SK-N-SH (cell line): ENCODE data around the gene CLTCL1. TPM values are rescaled to one million over a fixed set of nuclear protein-coding genes. Genes with fewer than 3 reads are reported as not detected.
"Not testable (repeated sequence)": the region's sequence is repeated elsewhere in the genome, so short reads cannot be mapped to it uniquely, and the experiment has no call there.

ENCODE experiments used
- CTCF ChIA-PET: fragments of 300-600, 350-600 bp; formaldehyde crosslinking; extraction: SDS; loops from one replicate; lab custom pipeline; 2021; lab: Yijun Ruan, JAX
- POLR2A ChIA-PET: fragments of 350-600 bp; sonication (Branson Sonifier 250); formaldehyde crosslinking; extraction: SDS; loops from one replicate; lab custom pipeline; 2020; ENCODE audit warnings: antibody characterized with exemption, inconsistent platforms; lab: Yijun Ruan, JAX
- DNase-seq: peaks from one replicate; pipeline ENCODE4 v3.0.0; 2012
- H2AFZ ChIP-seq: fragments of 200-600 bp; sonication (generic); 2 replicates; pipeline ENCODE4 v1.8.1; 2016; ENCODE audit warnings: antibody characterized with exemption, mild to moderate bottlenecking, low read depth
- H3F3A ChIP-seq: fragments of 200-600 bp; sonication (generic); replicated peaks from 2 replicates; pipeline ENCODE3; 2016; ENCODE audit warnings: antibody characterized with exemption, mild to moderate bottlenecking; ENCODE audit not compliant: insufficient read depth
- H3K27ac ChIP-seq, 2 experiments: fragments of 200-500 bp in 1 of 2; fragments of 200-600 bp in 1 of 2; sonication (Bioruptor generic) in 1 of 2; sonication (generic), shearing (Covaris generic) in 1 of 2; 2 replicates each; pipeline versions ENCODE4 v1.5.1 to v1.6.1; 2014 to 2016; ENCODE audit warnings: low read depth in 2 of 2, inconsistent platforms in 1 of 2, low read length in 1 of 2, mild to moderate bottlenecking in 1 of 2, mixed read lengths in 1 of 2
- H3K27me3 ChIP-seq: fragments of 200-600 bp; sonication (generic), shearing (Covaris generic); 2 replicates; pipeline ENCODE4 v1.6.1; 2016; ENCODE audit warnings: mixed run types; ENCODE audit not compliant: insufficient read depth
- H3K36me3 ChIP-seq, 2 experiments: fragments of 200-500 bp in 1 of 2; fragments of 200-600 bp in 1 of 2; sonication (Bioruptor generic) in 1 of 2; sonication (generic) in 1 of 2; replicated peaks in 1 of 2; 2 replicates each; pipeline versions ENCODE3 to v1.5.1; 2014 to 2016; ENCODE audit warnings: low read length in 1 of 2, mild to moderate bottlenecking in 1 of 2; ENCODE audit not compliant: insufficient read depth in 2 of 2, control insufficient read depth in 1 of 2
- H3K4me1 ChIP-seq, 2 experiments: fragments of 200-500 bp in 1 of 2; fragments of 200-600 bp in 1 of 2; sonication (Bioruptor generic) in 1 of 2; sonication (generic), shearing (Covaris generic) in 1 of 2; 2 replicates each; pipeline versions ENCODE4 v1.5.1 to v1.6.1; 2014 to 2016; ENCODE audit warnings: low read depth in 1 of 2, low read length in 1 of 2, mixed run types in 1 of 2; ENCODE audit not compliant: insufficient read depth in 2 of 2, control insufficient read depth in 1 of 2
- H3K4me2 ChIP-seq: fragments of 200-600 bp; sonication (generic), shearing (Covaris generic); 2 replicates; pipeline ENCODE4 v1.6.1; 2017; ENCODE audit warnings: mixed run types
- H3K4me3 ChIP-seq, 2 experiments: fragments of 200-500 bp in 1 of 2; fragments of 200-600 bp in 1 of 2; sonication (Bioruptor generic) in 1 of 2; sonication (generic), shearing (Covaris generic) in 1 of 2; 2 replicates each; pipeline versions ENCODE4 v1.5.1 to v1.8.1; 2014 to 2016; ENCODE audit warnings: low read depth in 2 of 2, inconsistent platforms in 1 of 2, low read length in 1 of 2, mild to moderate bottlenecking in 1 of 2, mixed read lengths in 1 of 2, moderate library complexity in 1 of 2
- H3K79me2 ChIP-seq: fragments of 200-600 bp; sonication (generic); 2 replicates; pipeline ENCODE4 v1.8.1; 2017; ENCODE audit warnings: mild to moderate bottlenecking; ENCODE audit not compliant: insufficient read depth
- H3K9ac ChIP-seq: fragments of 200-600 bp; sonication (generic); 2 replicates; pipeline ENCODE4 v1.6.1; 2017; ENCODE audit warnings: mixed run types
- H3K9me2 ChIP-seq: fragments of 200-600 bp; sonication (generic); 2 replicates; pipeline ENCODE4 v1.6.1; 2017; ENCODE audit warnings: mixed run types
- H3K9me3 ChIP-seq: fragments of 200-600 bp; sonication (generic); 2 replicates; pipeline ENCODE4 v1.6.1; 2017; ENCODE audit warnings: mixed run types, mild to moderate bottlenecking, moderate library complexity
- H4K20me1 ChIP-seq: fragments of 200-600 bp; sonication (generic); 2 replicates; pipeline ENCODE4 v1.6.1; 2017; ENCODE audit warnings: mild to moderate bottlenecking, mixed run types; ENCODE audit not compliant: insufficient read depth
- CHD2 ChIP-seq: fragments of 150-350 bp; IDR thresholded peaks from 2 replicates; pipeline ENCODE4 v1.6.1; 2018; ENCODE audit warnings: low read length; ENCODE audit not compliant: partially characterized antibody
- CTCF ChIP-seq: fragments of 200-600 bp; sonication (generic); IDR thresholded peaks from 2 replicates; pipeline ENCODE4 v1.6.1; 2017; ENCODE audit warnings: antibody characterized with exemption, mild to moderate bottlenecking, moderate library complexity
- ELF1 ChIP-seq: IDR thresholded peaks from 2 replicates; pipeline ENCODE4 v1.4.0; 2012
- EP300 ChIP-seq, 2 experiments: IDR thresholded peaks; 2 replicates each; pipeline versions ENCODE4 v1.4.0 to v1.6.1; 2012; ENCODE audit warnings: borderline replicate concordance in 1 of 2, low read depth in 1 of 2, low read length in 1 of 2
- FOSL2 ChIP-seq: IDR thresholded peaks from 2 replicates; pipeline ENCODE4 v1.4.0; 2012; ENCODE audit warnings: low read depth, mild to moderate bottlenecking, moderate library complexity, borderline replicate concordance
- FOXM1 ChIP-seq: IDR thresholded peaks from 2 replicates; pipeline ENCODE4 v1.4.0; 2012; ENCODE audit warnings: low read depth, mild to moderate bottlenecking
- GABPA ChIP-seq: IDR thresholded peaks from 2 replicates; pipeline ENCODE4 v1.4.0; 2012; ENCODE audit warnings: low read depth, mild to moderate bottlenecking
- GATA2 ChIP-seq: sonication (generic); formaldehyde crosslinking; IDR thresholded peaks from 2 replicates; pipeline ENCODE4 v1.5.0; 2020; ENCODE audit warnings: mild to moderate bottlenecking, missing genetic modification reagents
- MEF2A ChIP-seq: IDR thresholded peaks from 2 replicates; pipeline ENCODE4 v1.4.0; 2012; ENCODE audit warnings: low read depth, borderline replicate concordance
- MXI1 ChIP-seq: IDR thresholded peaks from 2 replicates; pipeline ENCODE4 v1.6.1; 2012; ENCODE audit warnings: mild to moderate bottlenecking, low read depth, low read length, improper control_type of control experiment
- NRF1 ChIP-seq: IDR thresholded peaks from 2 replicates; pipeline ENCODE4 v1.6.1; 2012; ENCODE audit warnings: low read depth, mild to moderate bottlenecking, low read length
- PBX3 ChIP-seq: IDR thresholded peaks from 2 replicates; pipeline ENCODE4; 2012
- RCOR1 ChIP-seq: fragments of 150-350 bp; IDR thresholded peaks from 2 replicates; pipeline ENCODE4 v1.6.1; 2017; ENCODE audit warnings: antibody characterized with exemption, low read length
- SIN3A ChIP-seq: IDR thresholded peaks from 2 replicates; pipeline ENCODE4 v1.6.1; 2012; ENCODE audit warnings: low read depth, mild to moderate bottlenecking, low read length, moderate library complexity, borderline replicate concordance
- TAF1 ChIP-seq: IDR thresholded peaks from 2 replicates; pipeline ENCODE4 v1.6.1; 2012; ENCODE audit warnings: low read depth, mild to moderate bottlenecking, low read length, moderate library complexity, borderline replicate concordance
- TCF12 ChIP-seq: IDR thresholded peaks from 2 replicates; pipeline ENCODE4 v1.4.0; 2012
- TEAD4 ChIP-seq: IDR thresholded peaks from 2 replicates; pipeline ENCODE4 v1.4.0; 2012; ENCODE audit warnings: mild to moderate bottlenecking, borderline replicate concordance; ENCODE audit not compliant: insufficient read depth
- YY1 ChIP-seq: IDR thresholded peaks from 2 replicates; pipeline ENCODE4 v1.4.0; 2012; ENCODE audit warnings: low read depth, mild to moderate bottlenecking
- WGBS: methylation state at CpG from one replicate; pipeline ENCODE4 v1.1.6; 2017; ENCODE audit warnings: low lambda C conversion rate; 5-methylcytosine and 5-hydroxymethylcytosine counted together
- polyA plus RNA-seq, 3 experiments: library from polyadenylated mRNA; depleted of rRNA; stranded (reverse); fragments of >200 nt; gene quantifications; 2 replicates each; pipeline ENCODE4 v1.2.3, GENCODE V29; 2012

CLTCL1 gene
- polyA plus RNA-seq, 1 of the 3 experiments (the other 2 are of a cell fraction), result 6.7 TPM

GRCh38 chr22:19325296-19325948 is 33.9 kb upstream of the CLTCL1 start:
- POLR2A ChIA-PET, result no interaction called here
- H3K9me3 ChIP-seq, result no peaks in the 10 kb centered on the region
- H3K4me2 ChIP-seq, result no peak overlapping the region
- 62% methylated on average over 5 of the region's 5 CpGs for WGBS
- H3K36me3 ChIP-seq, result peaks cover 12 to 16% of the 10 kb centered on the region in 2 experiments
- H3F3A ChIP-seq, result no peaks in the 10 kb centered on the region
- H3K9ac ChIP-seq, result no peak overlapping the region
- no peaks in the 10 kb centered on the region for H3K4me1 ChIP-seq
- no peak overlapping the region for H3K27ac ChIP-seq
- CTCF ChIA-PET, result no interaction called here
- H2AFZ ChIP-seq, result no peak overlapping the region
- no peaks in the 10 kb centered on the region for H3K79me2 ChIP-seq
- H3K27me3 ChIP-seq, result no peaks in the 10 kb centered on the region
- no peak overlapping the region for H3K4me3 ChIP-seq
- H4K20me1 ChIP-seq, result no peaks in the 10 kb centered on the region
- no peak for DNase-seq
- TF ChIP-seq MEF2A, result no peak
- no peak for TF ChIP-seq SIN3A
- TF ChIP-seq GABPA, result no peak
- TF ChIP-seq CHD2, result no peak
- no peak for TF ChIP-seq ELF1
- TF ChIP-seq TAF1, result no peak
- TF ChIP-seq YY1, result no peak
- TF ChIP-seq, all 33 proteins: peak for 0
- H3K9me2 ChIP-seq, result no peaks in the 10 kb centered on the region

- H3F3A ChIP-seq, H3K4me2 ChIP-seq, H3K27ac ChIP-seq, H3K9ac ChIP-seq, H3K27me3 ChIP-seq, H3K9me3 ChIP-seq, H3K36me3 ChIP-seq, H3K4me3 ChIP-seq, POLR2A ChIA-PET, H2AFZ ChIP-seq, H3K4me1 ChIP-seq, DNase-seq, H3K9me2 ChIP-seq, H4K20me1 ChIP-seq, CTCF ChIA-PET, H3K79me2 ChIP-seq: not testable (repeated sequence)
- 57% methylated on average over 6 of the region's 6 CpGs for WGBS
These were observed 31.9 kb upstream of the CLTCL1 start for GRCh38 chr22:19323420-19323819.

- no peaks in the 10 kb centered on the region for H3K79me2 ChIP-seq
- CTCF ChIA-PET, result no interaction called here
- H3K4me1 ChIP-seq, result no peaks in the 10 kb centered on the region
- POLR2A ChIA-PET, result no interaction called here
- H3K4me2 ChIP-seq, result no peak overlapping the region
- H3K27ac ChIP-seq, result no peak overlapping the region
- no peak overlapping the region for H3K9ac ChIP-seq
- H3K9me3 ChIP-seq, result 0 out of 2 replicates have a peak, but pooled peaks cover 10% of the 10 kb centered on the region
- no peaks in the 10 kb centered on the region for H4K20me1 ChIP-seq
- no peak overlapping the region for H2AFZ ChIP-seq
- H3K4me3 ChIP-seq, result no peak overlapping the region
- H3K36me3 ChIP-seq, result no peaks in the 10 kb centered on the region
- no peaks in the 10 kb centered on the region for H3K9me2 ChIP-seq
- 76% methylated on average over 2 of the region's 2 CpGs for WGBS
- DNase-seq, result no peak
- no peaks in the 10 kb centered on the region for H3K27me3 ChIP-seq
- H3F3A ChIP-seq, result no peaks in the 10 kb centered on the region
- no peak for TF ChIP-seq TEAD4
- no peak for TF ChIP-seq FOSL2
- no peak for TF ChIP-seq EP300 (IDR thresholded peaks at IDR 0.05; ENCODE audit: borderline replicate concordance in 1 of 2, low read depth in 1 of 2, low read length in 1 of 2)
- no peak for TF ChIP-seq NRF1
- no peak for TF ChIP-seq PBX3
- no peak for TF ChIP-seq YY1
- TF ChIP-seq GATA2 (CRISPR knock-in tag), result no peak
- TF ChIP-seq CTCF, result no peak
- TF ChIP-seq RCOR1, result no peak
- no peak for TF ChIP-seq TCF12
- no peak for TF ChIP-seq MXI1
- no peak for TF ChIP-seq FOXM1
These were observed 30.2 kb upstream of the CLTCL1 start for GRCh38 chr22:19321757-19322156.
